GM21723 (cell line): ENCODE measurements around the gene ELMOD3.
"Not testable (repeated sequence)": the region's sequence is repeated elsewhere in the genome, so short reads cannot be mapped to it uniquely, and the experiment has no call there.

Experiments used
- ATAC-seq: cut with Tn5 transposase; IDR thresholded peaks from one replicate; pipeline ENCODE4 v1.9.1; 2021; ENCODE audit warnings: mild to moderate bottlenecking, moderate library complexity; ENCODE audit not compliant: unreplicated experiment

Gene ELMOD3

GRCh38 chr2:85329181-85329651 is 25.4 kb upstream of the ELMOD3 start:
- no peak for ATAC-seq

DNA sequence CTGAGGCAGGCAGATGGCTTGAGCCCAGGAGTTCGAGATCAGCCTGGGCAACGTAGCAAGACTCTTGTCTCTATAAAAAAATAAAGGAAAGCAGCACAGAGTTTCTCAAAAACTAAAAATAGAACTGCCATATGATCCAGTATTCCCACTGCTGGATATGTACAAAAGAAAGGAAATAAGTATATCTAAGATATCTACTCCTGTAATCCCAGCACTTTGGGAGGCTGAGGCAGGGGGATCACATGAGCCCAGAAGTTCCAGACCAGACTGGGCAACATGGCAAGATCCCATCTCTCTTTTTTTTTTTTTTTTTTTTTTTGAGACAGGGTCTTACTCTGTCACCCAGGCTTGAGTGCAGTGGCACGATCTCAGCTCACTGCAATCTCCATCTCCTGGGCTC is 24.9 kb upstream of the ELMOD3 start:
- ATAC-seq: not testable (repeated sequence)

GRCh38 chr2:85330839-85331636 is 23.5 kb upstream of the ELMOD3 start:
- ATAC-seq: no peak

DNA sequence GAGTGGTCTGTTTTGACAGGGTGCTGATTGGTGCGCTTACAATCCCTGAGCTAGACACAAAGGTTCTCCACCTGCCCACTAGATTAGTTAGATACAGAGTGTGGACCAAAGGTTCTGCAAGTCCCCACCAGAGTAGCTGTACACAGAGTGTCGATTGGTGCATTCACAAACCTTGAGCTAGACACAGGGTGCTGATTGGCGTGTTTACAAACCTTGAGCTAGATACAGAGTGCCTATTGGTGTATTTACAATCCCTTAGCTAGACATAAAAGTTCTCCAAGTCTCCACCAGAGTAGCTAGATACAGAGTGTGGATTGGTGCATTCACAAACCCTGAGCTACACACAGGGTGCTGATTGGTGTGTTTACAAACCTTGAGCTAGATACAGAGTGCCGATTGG is 20.7 kb upstream of the ELMOD3 start:
- not testable (repeated sequence) for ATAC-seq

GRCh38 chr2:85334928-85335327 is 19.6 kb upstream of the ELMOD3 start:
- no peak for ATAC-seq

DNA sequence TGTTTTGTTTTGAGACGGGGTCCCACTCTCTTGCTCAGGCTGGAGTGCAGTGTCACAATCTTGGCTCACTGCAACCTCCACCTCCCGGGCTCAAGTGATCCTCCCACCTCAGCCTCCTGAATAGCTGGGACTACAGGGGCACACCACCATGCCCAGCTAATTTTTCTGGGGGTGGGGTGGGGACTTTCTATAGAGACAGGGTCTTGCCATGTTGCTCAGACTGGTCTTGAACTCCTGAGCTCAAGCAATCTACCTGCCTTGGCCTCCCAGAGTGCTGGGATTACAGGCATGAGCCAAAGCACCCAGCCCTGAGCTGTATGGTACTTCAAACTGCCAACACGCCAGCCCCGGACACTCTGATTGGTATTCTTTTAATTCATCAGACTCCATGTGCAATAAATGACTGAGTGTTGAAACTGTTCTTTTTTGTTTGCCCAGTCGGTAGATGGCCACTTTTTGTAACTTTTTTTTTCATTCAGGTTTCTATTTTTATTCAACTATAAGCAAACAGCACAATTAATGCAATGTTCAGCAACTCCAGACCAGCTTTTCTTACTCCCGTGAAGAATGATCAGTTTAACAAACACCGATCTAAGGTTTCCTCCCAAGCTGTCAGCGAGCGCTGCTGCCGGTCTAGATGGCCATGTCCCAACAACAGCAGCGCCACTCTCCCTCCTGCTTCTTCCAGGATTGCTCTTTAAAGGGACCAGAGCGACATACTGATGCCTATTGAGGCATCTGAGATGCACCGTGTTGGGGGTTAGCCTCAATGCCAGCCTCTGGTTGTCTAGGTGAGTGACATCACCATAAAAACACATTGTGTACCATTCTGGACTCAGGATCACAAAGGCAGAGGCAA is 14.3 kb upstream of the ELMOD3 start:
- ATAC-seq: no peak

DNA sequence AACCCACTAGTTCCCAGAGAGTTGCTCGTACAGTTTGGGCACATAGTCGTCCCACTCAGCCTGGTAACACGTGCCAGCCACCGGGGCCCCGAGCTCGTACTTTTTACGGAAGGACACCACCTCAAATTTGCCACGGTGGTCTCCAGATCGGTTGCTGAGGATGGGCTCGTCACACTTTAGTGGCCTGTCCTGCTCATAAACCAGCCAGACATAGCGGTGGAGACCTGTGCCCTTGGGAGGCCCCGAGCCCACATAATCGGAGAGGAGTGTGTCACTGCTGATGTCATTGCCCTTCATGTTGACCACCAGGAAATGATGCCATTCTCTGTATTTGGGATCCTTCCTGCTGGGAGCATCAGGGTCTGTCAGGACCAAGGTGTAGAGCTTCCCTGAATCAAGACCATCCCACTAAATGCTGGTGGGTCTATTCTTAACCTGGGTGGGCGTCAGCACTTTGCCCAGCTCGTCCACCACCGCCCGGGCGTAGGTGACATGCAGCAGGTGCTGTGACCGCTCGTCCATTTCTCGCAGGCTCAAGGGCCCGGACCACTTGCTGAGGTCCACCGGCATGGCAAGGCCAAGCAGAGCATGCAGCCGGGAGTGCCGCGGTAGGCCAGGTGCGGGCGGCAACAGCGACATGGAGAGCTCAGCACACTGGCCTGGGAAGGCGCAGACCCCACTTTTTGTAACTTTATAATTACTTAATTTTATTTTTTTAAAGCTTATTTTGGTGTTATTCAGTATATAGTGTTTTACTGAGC is 13.1 kb upstream of the ELMOD3 start:
- ATAC-seq: no peak

DNA sequence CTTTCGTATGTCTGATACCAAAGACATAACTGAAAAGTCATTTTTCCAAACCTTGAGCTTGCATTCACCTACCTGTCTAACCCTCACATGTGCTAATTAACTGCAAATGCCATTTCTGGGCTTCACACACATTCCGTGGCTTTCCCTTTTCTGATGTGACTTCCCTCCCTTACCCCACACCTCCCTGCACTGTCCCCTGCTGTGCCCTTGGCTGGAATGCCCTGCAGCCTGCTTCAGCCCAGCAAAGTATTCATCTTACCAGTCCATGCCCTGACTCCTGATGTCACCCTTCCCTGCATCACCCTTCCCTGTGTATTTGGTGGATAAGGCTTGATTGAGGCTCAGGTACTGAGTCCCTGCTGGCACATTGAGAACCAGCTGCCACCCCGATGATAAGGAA is 12.4 kb upstream of the ELMOD3 start:
- ATAC-seq: no peak

DNA sequence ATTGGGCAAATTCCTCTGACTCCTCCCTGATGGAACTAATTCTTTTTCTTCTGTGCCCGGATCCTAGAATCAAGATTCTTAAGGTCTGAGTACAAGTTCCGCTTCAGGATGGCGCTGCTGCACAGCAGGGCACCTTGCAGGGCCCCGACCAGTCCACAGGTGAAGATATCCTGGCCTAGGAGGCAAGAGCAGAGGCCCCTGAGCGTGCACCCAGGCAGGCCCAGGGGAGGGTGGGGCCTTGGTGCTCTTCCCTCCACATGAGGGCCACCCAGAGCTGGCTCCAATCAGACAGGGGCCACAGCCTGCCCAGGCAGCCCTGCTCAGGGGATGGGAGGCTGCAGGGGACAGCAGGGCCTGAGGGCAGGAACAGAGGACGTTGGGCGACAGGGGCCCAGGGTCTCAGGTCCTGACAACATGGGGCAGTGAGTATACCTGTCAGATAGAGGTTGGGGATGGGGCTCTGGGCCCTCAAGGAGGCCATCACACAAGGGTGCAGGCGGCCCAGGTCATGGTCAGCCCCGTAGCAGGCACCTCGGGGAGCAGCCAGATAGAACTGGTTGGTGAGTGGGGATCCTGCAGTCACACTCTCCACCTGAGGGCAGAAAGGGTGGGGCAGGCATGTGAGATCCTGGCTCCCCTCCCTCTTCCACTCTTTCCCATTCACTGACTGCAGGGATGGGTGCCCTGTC is 11.2 kb upstream of the ELMOD3 start:
- not testable (repeated sequence) for ATAC-seq

- ATAC-seq: no peak
These were observed 10.1 kb upstream of the ELMOD3 start for GRCh38 chr2:85344356-85344954.

DNA sequence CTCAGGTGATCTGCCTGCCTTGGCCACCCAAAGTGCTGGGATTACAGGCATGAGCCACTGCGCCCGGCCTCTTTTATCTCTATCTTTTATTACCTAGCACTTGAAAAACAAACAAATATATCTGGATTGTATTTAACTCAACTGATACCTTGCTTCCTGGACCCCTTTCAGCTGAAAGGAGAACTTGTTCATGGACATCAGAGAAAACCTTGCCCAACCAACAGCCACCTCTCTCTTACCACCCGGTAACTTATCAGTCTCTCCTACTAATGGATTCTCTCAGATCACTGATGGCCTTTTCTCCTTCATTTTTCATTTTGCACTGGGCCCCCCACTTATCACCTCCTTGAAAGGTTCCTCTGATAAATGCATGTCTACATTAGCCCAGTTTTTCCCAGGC is 7.0 kb upstream of the ELMOD3 start:
- ATAC-seq: no peak

- ATAC-seq: peak; percentile 13
These were observed 688 bp upstream of the ELMOD3 start for GRCh38 chr2:85353876-85354285.

DNA sequence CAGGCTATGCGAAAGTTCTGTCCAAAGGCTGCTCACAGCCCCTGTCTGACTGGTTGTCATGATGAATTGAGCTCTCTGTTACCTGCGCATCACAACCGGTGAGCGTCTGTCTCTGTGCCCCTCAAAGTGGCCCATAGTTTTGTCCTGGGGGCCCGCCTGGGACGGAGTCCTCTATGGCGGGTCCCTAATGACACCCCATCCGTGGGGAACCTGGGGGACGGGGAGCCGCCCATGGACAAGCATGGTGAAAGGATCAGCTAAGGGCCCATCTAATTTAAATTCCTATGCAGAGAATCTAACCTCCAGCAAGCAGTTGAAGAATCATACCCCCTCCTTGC is 473 bp downstream of the ELMOD3 start:
- ATAC-seq: no peak

GRCh38 chr2:85355521-85355920 is 952 bp downstream of the ELMOD3 start:
- ATAC-seq: no peak

DNA sequence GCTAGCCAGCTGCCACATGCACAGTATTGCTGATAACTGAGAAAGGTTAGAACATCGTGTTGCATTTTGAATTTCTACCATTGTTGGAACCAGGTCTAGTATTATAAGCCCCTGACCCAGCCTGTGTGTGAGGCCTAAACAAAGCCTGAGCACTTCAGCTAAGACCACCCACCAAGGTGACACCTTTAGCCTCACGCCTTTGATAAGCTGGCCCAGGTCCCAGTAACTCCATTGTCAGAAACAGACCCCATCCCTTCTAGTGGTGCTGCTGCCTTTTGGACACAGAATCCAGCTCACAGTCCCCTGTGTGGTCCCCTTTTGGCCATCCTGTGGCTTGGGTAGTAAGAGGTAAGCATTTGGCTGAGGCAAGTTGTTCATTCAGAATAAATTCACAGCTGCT is 1.6 kb downstream of the ELMOD3 start:
- no peak for ATAC-seq

- no peak for ATAC-seq
These were observed 3.2 kb downstream of the ELMOD3 start for GRCh38 chr2:85357736-85358135.

DNA sequence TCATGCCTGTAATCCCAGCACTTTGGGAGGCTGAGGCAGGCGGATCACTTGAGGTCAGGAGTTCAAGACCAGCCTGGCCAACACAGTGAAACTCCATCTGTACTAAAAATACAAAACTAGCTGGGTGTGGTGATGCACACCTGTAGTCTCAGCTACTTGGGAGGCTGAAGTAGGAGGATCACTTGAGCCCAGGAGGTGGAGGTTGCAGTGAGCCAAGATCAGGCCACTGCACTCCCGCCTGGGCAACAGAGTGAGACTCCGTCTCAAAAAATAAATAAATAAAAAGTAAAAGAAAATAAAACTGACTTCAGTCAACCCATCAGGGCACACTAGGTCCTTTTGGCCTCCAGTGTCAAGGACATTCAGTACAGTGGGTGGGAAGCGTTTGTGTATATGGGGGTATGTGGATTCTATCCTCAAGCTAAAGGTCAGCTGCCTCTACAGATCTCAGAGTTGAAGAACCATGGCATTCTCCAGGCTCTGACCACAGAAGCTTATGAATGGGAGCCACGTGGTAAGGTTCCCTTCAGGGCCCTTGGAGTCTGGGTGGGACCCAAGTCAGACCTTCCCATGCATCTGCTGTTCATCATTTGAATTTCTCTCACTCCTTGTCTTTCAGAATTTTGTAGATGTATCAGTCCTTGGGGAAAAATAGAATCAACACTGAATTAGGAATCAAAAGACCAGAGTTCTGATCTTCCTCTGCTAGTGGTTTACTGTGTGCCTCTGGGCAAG is 8.3 kb downstream of the ELMOD3 start:
- ATAC-seq: not testable (repeated sequence)

GRCh38 chr2:85367180-85367579 is 12.6 kb downstream of the ELMOD3 start:
- ATAC-seq: no peak

DNA sequence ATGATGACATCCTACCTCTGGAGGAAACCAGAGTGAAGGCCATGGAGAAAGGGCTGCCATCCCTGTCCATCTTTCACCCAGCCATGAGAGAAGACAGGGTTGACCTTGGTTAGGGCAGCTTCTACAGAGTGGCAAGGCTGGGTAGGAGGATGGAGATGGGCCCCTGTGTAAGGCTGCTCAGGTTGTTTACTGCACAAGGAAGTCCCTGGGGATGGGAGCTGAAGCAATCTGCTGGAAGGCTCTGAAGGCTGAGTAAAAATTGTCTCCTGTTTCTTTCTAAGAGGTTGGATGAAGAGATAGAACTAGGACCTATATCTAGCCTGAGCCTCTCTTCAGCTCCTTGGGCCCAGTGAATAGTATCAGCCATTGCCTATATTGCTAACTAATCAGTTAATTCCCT is 14.4 kb downstream of the ELMOD3 start:
- ATAC-seq: no peak

- ATAC-seq: no peak
These were observed 14.9 kb downstream of the ELMOD3 start for GRCh38 chr2:85369500-85369899.
